LNCaP clone FGC (cell line): ENCODE results near the gene HOXC11.

Experiments used
- DNase-seq: peaks from one replicate; pipeline ENCODE4 v3.0.0-alpha.2; 2011; ENCODE audit warnings: low read depth
- H3K4me3 ChIP-seq: 2 replicates; pipeline ENCODE4 v1.5.1; 2011; ENCODE audit warnings: mild to moderate bottlenecking, low read depth, low read length, control low read depth
- TF ChIP-seq, protein P1 (sequence below): IDR thresholded peaks from 2 replicates; pipeline ENCODE4 v1.5.1; 2012; ENCODE audit warnings: mild to moderate bottlenecking; ENCODE audit not compliant: control insufficient read depth, insufficient read depth; ENCODE audit errors: extremely low read depth

Gene HOXC11

DNA sequence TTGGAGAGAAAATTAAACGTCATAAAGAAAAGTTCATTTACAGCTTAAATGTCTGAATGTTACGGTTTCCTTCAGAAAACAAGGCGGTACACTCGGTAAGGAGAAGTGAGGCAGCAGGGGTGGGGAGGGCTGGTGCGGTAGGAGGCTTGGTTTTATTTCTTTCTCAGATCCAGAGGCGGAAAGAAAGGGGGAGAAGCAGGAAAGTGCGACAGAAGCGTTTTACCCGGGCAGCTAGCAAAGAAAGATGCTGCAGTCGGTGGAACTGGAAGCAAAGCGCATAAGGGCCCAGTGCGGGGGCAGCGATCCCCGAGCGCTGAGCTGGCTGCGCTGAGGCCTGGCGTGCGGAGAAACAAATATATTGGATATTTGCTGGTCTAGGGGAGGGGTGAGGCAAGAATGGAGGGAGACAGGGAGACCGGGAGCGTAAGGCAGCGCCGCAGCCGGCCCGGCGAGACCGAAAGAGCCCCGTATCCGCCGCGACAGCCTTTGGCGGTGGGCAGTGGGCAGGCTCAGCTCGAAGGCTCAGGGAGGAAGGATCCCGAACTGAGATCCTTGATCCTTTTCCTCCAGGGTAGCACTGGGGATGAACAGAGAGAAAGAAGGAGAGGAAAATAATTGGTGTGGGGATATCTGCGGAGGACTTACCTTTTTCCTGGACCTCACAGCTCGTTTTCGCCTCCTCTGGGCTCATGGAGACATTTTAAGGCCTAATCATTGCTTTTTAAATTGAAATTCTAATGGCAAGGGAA is 6.4 kb upstream of the HOXC11 start:
- DNase-seq: no peak
- no peak overlapping the region for H3K4me3 ChIP-seq
- TF ChIP-seq, protein P1, sequence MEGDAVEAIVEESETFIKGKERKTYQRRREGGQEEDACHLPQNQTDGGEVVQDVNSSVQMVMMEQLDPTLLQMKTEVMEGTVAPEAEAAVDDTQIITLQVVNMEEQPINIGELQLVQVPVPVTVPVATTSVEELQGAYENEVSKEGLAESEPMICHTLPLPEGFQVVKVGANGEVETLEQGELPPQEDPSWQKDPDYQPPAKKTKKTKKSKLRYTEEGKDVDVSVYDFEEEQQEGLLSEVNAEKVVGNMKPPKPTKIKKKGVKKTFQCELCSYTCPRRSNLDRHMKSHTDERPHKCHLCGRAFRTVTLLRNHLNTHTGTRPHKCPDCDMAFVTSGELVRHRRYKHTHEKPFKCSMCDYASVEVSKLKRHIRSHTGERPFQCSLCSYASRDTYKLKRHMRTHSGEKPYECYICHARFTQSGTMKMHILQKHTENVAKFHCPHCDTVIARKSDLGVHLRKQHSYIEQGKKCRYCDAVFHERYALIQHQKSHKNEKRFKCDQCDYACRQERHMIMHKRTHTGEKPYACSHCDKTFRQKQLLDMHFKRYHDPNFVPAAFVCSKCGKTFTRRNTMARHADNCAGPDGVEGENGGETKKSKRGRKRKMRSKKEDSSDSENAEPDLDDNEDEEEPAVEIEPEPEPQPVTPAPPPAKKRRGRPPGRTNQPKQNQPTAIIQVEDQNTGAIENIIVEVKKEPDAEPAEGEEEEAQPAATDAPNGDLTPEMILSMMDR: no peak

DNA sequence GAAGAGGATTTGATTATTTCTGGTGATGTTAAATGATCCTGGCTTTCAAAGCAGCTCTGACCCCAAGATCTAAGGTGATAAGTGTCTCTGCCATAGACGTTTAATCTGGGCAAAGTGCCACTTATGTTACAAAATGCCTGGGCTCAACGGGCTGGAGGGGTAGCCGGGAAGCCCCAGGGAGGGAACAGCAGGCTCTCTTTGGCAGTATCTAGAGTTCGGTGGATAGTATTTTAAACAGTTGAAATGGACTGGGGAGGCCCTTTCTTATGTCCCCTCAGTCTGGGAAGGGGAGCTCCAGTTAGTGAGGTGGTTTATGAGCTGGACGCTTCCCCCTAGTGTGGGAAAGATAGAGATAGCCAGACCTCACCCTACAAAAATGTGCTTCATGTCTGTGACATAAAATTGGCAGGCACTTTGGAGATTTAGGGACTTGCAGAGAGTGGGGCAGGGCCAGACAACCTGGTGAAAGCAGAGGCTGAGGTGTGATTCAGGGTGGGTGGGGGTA is 5.5 kb upstream of the HOXC11 start:
- TF ChIP-seq, protein P1: no peak
- DNase-seq: no peak
- H3K4me3 ChIP-seq: no peak overlapping the region

DNA sequence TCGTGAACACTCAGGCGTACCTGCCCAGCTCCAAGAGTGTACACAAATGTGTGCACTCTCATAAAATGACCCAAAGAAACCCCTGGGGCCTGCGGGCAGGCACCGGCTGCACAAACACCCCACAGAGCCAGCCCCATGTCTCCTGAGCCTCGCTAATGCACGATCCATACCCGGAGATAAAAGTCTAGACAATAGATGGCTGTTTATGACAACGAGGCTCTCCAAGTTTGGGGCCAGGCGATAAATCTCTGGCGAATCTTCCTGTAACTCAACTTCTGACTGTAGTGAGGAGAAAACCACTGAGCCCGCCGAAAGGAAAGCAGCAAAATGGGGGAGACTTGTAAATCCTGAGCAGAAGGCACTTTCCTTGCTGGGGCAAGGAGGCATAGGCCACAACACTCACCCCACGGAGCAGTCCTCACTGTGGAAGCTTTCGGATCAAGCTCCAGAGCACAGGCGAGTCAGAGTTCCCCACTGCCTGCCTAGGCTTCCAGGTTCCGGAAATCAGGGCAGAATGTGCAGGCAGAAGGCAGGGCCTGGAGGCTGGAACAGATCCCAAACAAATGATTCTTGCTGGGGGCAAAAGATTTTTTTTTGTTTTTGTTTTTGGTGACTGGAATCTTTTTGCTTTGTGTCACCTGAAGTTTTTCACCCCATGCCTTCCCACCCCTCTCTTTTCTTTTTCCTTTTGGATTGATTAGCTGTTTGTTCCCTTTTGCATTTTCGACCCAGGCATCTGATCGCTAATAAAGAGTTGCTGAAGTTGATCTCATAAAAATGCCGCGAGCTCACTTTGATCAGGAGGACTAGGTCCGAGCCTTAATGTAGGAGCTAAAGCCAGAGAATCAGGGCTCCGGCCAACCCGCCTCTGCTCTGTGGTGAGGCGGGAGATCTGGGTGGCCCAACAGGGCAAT is 4.5 kb upstream of the HOXC11 start:
- no peak overlapping the region for H3K4me3 ChIP-seq
- TF ChIP-seq, protein P1: no peak
- no peak for DNase-seq

DNA sequence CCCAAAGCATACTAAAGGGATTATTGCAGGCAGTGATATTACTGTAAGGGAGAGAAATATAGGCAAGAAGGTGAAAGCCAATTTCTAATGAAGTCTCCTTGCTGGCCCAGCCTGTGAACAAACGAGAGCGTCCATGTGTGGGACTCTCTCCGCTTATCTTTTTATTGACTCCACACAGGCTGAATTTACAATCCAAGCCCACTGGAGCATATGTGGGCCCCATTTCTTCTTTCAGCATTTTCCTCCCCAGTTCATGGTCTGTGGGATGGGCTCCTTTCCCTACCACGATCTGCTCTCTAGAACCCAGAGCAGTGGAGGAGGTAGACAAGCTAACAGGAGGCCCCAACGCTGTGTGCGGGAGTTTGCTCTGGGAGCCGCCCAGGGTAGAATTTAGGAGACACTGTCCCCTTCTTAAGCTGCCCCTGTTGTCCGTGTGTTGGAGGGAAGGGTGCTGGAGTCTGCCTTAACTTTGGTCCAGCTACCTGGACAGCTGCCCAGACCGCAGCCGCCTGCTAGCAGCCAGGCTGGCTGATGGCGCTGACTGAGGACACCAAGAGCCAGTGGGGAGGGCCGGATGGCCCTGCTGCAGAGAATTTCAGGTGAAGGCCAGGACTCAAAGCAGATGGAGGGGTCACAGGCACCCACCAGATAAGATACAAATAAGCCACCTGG is 3.2 kb upstream of the HOXC11 start:
- TF ChIP-seq, protein P1: no peak
- DNase-seq: no peak

DNA sequence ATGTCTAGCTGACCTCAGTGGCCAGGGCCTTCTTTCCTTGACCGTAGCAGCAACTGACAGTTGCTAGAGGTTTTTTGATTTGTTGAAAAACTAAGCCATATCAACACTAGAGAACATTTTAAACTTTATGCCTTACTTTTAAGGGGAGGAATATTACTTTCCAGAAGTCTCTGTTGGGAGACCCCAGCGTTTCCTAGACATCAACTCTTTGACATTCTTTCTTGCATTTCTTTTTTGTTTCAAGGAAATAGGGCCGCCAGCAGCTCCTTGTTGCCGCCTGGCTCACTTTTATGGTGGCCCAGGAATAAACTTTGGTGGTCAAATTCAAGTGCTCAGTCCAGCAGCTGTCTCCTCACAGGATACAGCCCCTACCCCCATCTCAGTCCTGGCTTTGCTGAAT is 2.5 kb upstream of the HOXC11 start:
- TF ChIP-seq, protein P1: no peak
- DNase-seq: no peak
- no peak overlapping the region for H3K4me3 ChIP-seq

More for the DNA sequence above, 3.2 kb upstream of the HOXC11 start:
- H3K4me3 ChIP-seq: no peak overlapping the region

DNA sequence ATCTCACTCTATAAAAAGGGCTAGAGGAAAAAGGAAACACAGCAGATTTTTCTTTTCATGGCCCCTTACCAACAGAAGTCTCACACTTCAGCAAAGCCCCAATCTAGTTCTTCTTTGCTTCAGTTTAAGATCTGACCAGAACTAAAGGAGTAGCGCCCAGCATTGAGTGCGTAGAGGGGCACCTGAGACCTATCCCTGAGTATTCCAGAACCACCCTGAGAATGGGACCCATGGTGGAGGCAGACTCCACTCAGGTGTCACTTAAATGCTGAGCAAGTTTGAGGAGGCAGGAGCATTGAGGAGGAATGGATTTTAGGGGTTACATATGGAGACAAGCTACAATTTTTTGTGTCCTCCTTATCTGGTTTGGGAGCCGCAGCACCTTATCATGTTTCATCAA is 1.8 kb upstream of the HOXC11 start:
- no peak overlapping the region for H3K4me3 ChIP-seq
- DNase-seq: no peak
- TF ChIP-seq, protein P1: no peak
